ENCODE results near the gene GABRG3.

DNA sequence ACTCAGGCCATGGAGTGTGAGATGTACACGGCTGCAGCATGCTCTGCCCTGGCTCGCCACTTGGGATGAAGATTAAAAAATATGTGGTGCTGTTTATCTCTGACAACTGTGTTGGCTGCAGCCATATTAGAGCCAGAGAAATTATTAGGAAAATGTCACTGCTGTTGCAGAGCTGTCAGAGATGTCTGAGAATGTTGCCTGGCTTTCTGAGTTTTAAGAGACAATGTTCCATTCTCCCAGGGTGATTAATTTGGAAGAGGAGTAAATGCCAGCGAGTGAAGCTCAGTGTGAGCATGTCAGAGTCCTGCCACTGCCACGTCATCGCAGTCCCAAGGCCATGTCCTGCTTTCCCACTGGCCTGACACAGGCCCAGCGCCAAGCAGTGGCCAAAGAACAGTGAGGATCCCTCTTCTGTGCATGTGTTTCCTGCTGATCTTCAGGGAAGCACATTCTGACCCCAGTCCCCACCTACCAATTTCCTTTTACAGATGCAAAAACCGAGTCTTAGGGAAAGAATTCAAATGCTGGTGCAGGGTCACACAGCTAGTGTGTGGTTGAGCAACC, 370.9 kb downstream of the GABRG3 start:
- TF ChIP-seq, protein P1, sequence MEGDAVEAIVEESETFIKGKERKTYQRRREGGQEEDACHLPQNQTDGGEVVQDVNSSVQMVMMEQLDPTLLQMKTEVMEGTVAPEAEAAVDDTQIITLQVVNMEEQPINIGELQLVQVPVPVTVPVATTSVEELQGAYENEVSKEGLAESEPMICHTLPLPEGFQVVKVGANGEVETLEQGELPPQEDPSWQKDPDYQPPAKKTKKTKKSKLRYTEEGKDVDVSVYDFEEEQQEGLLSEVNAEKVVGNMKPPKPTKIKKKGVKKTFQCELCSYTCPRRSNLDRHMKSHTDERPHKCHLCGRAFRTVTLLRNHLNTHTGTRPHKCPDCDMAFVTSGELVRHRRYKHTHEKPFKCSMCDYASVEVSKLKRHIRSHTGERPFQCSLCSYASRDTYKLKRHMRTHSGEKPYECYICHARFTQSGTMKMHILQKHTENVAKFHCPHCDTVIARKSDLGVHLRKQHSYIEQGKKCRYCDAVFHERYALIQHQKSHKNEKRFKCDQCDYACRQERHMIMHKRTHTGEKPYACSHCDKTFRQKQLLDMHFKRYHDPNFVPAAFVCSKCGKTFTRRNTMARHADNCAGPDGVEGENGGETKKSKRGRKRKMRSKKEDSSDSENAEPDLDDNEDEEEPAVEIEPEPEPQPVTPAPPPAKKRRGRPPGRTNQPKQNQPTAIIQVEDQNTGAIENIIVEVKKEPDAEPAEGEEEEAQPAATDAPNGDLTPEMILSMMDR (IDR thresholded peaks at IDR 0.05; ENCODE audit: insufficient read depth, low read length): no peak
- TF ChIP-seq REST (IDR thresholded peaks at IDR 0.05; ENCODE audit: insufficient replicate concordance, low read depth) (no peak), GABPA (IDR thresholded peaks at IDR 0.05; ENCODE audit: low read depth) (no peak)

Measured in HL-60 (cell line).